ENCODE data around the gene TNFRSF8.

Gene TNFRSF8

DNA sequence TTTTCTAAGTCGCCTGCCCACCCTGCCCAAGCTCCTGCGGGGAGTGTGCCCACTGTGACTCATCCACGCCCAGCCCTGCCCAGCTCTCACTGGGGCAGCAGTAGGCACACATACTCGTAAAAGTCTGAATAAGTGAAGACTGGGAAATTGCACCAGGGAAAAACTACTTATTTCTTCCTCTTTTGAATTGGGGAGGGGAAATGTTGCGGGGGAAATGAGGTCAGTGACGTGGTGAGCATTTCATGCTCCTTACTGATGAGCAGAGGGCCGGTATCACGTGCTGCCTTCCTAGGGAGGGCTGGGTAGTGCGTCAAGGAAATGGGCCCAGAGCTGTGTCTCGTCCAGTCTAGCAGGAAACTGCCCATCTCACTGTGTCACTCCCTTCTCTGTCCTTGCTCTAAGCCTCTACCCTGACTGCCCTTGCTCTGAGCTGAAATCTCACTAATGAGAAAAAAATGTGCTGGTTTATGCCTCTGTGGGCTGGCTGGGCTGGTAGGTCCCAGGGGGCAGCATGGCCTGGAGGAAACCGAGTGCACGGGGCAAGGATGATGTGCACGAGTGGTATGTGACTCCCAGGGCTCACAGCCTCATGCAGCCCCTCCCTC is 90.2 kb downstream of the TNFRSF8 start:
- no peak overlapping the region for H3K4me3 ChIP-seq (ENCODE audit: low read depth, low read length)

DNA sequence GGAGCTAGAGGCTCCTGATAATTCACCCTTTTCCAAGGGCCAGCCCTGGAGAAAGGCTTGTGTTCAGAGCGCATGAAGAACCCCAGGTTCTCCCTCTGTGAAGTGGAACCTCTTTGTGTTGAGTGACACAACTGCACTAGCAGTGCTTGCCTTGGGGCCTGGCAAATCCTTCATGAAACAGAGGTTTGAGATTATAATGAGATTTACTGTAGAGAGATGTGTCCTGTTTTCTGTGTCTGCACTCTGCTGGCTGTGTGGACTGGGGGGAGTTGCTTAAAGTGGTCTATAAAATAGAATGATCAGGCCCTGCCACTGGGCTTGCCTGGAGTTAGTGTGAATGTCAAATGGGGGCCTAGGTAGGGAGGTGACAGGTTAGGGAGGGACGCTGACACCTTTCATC is 92.2 kb downstream of the TNFRSF8 start:
- H3K4me3 ChIP-seq (ENCODE audit: low read depth, low read length): no peak overlapping the region

DNA sequence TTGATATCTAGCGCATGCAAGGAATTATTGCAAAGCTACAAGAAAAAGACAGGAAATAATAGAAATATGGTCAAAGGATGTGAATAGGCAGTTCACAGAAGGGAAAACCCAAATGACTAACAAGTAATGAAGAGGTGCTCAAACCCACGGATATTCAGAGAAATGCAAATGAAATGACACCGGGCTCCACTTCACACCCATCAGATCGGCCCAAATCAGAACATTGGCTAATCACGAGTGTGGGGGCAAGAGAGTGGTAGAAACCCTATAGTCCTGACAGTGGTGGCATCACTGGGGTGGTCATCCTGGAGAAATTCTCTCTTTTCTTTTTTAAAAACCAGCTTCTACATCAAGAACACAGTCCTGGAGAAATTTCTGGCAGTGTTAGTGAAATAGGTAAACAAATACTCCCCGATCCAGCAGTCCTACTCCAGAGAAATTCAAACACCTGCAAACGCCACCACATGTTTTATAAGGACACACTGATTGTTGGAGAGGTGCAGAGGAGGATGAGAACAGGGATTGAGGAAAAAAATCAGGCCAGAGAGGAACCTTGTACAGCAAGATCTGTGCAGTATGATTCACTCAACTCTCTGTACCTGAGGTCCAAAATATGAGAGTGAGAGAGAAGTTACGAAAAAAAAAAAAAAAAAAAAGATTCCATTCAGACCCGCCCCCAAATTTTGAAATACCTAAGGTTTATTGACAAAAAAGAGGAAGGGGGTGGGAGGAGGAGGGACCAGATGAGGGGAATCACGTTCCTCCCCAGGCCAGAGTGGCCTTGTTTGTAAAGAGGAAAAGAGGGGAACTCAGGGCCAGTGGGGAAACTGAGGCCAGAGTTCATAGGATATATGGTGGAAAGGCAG is 94.5 kb downstream of the TNFRSF8 start:
- H3K4me3 ChIP-seq (ENCODE audit: low read depth, low read length): no peak overlapping the region

DNA sequence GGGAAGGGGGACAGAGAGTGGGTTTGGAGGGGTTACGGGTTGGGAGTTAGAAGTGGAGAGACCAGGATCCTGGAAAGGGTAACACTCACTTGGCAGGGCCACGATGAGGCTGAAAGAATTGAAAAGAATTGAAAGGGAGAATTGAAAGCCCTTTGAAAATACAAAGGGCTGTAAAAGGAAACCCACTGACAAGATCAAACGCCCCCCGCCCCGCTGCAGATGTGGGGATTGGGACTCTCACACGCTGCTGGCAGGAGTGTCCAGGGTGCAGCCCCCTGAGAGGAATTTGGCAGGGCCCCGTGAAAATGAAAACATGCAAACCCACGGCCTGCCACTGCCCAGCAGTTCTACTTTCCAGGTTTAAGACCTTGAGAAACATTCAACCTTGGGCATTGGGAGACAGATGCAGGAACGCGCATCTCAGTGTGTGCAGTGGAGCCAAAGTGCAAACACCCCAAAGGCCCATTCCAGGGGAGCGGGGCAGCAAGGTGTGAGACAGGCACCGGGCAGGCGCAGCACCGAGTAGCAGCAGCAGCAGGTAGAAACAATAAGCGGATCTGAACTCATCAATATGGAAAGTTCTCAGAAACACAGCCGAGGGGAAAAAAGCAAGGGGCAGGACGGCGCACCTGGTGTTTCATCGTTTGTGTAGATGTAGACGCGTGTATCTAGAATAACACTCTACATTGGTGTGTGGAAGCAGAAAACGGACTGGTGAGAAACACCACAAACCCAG is 95.4 kb downstream of the TNFRSF8 start:
- H3K4me3 ChIP-seq (ENCODE audit: low read depth, low read length): no peak overlapping the region

DNA sequence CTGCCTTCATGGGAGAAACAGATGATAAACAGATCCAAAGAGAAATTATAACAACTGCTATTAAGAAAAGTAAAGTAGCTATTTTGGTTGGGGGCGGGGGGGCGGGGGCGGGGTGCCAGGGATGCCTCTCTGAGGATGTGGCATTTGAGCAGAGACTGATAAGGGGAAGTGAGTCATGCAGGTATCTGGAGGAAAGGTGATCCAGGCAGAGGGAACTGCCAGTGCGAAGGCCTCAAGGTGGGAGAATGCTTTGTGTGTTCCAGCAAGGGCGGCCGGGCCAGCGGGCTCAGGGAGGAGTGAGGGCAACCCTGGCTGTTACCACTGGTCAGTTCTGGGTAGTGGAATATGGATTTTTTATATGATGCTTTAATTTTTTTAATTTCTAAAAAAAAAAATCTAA is 96.7 kb downstream of the TNFRSF8 start:
- H3K4me3 ChIP-seq (ENCODE audit: low read depth, low read length): no peak overlapping the region

DNA sequence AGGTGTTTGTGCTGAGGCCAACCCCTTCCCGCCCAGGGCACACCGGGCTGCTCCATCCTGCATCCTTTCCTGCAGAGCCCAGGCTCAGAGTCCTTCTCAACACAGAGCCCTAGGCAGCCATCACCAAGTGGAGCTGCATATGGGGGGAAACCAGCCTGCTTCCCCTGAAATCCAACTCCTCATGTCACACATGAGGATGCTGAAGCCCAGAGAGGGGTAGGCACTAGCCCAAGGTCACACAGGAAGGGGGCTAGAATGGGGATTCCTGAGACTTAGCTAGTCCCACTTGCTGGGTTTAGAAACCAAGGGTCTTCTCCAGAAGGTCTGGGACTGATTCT is 98.2 kb downstream of the TNFRSF8 start:
- no peak overlapping the region for H3K4me3 ChIP-seq (ENCODE audit: low read depth, low read length)

DNA sequence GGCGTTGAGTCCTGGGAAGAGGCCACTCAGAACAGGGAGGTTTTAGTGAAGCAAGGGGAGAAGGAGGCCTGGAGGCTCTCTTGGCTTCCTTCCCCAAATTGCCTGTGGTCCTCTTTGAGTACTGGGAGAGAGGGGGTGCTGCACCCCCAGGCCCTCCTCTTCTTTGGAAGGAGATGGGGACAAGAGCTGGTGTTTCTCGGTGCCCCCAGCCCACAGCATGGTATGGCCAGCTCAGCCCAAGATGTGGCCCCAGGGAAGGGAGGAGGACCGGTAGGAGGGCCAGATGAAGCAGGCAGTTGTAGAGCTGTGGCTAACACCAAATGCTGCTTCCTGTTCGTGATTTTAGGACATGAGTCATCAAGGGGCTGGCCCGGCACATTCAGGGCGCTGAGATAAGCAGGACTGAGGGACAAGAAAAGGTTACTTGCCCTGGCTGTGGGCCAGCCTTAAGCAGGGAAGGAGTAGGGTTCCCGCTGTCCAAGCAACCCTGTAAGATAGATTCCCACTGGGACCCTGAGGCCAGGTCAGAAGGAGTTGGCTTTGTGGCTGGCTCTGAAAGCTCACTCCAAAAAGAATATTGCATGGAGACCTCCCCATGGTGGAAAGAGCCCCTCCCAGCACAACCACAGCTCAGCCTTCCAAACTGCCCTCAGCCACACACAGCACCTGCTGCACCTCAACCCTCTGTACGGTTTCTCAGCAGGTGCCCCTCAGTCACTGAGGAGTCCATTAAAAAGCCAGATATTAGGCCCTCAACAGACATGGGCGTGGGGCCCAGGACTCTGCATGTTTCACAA is 98.8 kb downstream of the TNFRSF8 start:
- no peak overlapping the region for H3K4me3 ChIP-seq (ENCODE audit: low read depth, low read length)

DNA sequence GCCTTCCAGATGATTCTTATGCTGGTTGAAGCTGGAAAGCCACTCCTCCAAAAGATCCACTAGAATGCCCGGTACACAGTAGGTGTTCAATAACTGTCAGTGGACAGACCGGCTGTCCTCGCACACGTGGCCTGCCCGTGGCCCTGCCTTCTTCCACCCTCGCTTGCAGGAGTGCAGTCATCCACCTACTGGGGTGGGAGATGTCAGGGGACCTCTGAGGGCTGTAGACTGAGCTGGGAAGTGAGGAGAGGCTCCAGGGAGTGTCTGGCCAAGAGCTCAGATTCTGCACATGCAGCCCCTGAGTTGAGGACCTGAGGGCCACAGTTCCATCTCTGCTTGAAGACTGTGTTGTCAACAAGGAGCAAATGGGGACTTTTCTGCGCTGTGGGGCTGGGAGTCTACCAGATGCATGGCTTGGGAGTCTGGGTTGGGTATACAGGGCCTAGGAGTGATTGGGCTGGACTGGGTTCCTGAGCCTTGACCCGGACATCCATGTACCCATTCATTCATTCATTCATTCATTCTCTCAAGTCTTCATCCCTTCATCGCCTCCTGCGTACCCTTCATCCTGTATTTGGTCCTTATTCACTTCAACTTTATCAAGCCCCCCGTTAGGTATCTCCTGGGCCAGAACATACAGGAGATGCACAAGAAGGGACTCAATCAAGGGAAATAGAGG is 99.5 kb downstream of the TNFRSF8 start:
- H3K4me3 ChIP-seq (ENCODE audit: low read depth, low read length): no peak overlapping the region

DNA sequence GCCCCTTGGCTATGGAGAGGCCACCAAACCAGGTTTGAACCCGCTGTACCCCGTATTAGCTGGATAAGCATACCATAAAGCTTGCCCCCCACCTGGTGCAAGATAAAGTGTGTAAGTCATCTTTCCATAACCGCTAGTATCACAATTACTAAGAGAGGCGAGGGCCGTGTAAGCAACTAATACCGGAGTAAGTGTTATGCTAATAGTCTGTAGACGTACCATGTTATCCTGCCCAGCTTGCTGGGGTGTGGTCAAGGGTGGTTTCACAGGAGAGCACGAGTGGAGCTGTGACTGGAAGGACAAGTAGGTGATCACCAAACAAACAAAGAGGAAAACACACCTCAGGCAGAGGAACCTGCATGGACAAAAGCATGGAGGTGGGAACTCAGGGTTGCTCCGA is 100.1 kb downstream of the TNFRSF8 start:
- H3K4me3 ChIP-seq (ENCODE audit: low read depth, low read length): no peak overlapping the region

DNA sequence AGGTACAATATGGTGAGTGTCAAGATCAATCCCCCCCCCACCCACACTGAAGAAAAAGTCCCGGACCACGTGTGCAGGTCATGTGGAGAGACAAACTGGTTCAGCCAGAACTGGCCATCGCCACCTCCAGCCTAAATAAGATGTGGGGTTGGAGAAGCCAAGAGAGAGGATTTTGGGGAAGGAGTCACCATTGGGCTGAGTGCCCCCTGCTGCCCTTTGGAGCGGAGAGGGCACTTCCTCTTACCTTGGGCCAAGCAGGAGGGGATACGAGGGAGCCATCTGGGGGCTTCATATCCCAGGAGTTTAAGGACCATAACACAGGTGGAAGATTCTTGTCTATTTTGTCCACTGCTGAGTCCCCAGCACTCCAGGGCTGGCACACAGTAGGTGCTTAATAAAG is 101.1 kb downstream of the TNFRSF8 start:
- no peak overlapping the region for H3K4me3 ChIP-seq (ENCODE audit: low read depth, low read length)

DNA sequence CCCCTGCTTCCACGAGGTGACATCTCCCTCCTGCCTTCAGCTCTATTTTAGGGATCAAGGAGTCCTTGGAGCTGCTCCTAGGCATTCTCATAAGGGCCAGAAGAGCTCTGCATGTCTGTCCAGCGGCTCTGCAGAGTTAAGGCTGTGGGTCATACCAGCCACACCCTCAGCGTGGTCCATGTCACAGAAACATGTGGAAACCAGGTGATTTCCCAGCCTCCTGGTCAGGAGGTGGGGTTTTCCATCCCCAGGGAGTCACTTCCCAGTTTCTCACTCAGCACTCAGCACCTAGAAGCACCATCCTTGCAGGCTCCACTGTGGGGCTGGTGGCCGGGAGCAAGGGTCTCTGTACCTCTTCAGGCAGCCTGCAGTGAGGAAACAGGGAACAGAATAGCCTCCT is 102.2 kb downstream of the TNFRSF8 start:
- H3K4me3 ChIP-seq (ENCODE audit: low read depth, low read length): no peak overlapping the region

DNA sequence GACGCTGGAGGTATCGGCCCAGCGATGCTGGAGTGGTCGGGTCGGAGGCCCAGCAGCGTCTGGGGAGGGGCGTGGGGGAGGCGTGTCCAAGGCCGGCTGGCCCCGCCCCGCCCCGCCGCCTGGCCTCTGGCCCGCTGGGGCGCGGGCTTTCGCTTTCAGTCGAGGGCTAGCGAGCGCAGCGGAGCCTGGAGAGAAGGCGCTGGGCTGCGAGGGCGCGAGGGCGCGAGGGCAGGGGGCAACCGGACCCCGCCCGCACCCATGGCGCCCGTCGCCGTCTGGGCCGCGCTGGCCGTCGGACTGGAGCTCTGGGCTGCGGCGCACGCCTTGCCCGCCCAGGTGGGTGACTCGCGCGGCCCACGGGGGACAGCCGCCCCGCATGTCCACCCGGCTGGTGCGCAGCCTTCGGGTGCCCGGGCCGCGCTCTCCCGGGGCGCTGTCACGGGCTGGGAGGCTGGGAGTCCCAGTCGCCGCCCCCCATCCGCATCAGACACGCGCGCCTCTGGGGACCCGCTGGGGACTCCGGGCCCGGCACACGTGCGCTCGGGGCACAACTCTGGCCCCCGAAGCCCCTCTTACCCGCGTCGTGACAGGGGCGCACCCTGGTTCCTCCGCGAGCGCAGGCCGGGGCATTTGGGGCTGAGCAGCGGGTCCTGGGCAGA is 103.9 kb downstream of the TNFRSF8 start, which contains the start of gene TNFRSF1B:
Gene TNFRSF1B (plus strand): TSS at position 158 of the 659 bp plus-strand sequence. CDS start 101 bp downstream, at position 259.
- no peak within 1 kb of the TSS for H3K4me3 ChIP-seq (ENCODE audit: low read depth, low read length)

DNA sequence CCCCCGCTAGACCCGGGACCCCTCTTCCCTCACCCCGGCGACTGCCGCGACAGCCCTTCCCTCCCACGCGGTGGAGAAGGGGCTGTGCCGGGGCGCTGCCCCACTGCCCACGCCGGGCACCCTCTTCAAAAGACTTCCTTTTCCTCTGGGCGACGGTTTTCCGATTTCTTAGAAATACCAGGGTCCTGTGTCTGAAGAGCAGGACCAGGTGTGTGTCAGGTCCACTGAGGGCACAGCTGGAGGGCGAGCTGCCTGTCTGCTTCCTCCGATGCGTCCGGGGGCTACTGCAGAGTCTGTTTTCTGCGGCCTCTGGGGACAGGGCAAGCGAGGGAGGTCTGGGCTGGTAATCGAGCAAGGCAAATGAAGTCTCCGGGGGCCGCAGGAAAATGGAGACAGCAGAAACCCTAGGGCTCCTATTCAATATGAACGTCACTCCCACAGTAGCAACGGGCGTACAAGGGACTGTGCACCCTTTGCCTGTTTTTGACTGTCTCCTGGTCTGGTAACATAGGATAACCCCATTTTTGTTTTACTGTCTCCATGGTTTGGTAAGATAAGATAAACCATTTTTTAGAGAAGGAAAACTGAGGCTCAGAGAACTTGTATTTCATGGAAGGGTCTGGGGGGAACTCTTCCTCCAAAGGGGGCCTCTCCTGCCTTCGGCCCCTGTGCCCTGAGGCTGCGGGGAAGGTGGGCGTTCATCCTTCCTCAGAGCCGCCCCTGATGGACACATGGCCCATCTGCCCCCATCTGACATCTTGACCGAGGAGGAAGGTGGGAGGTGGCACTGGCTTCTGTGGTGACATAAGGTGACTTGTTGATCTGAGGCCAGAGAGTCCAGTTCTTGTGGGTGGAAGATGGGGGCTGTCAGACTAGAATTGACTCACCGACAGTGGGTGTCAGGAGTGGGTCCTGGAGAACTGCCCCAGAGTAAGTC is 104.7 kb downstream of the TNFRSF8 start:
- H3K4me3 ChIP-seq (ENCODE audit: low read depth, low read length): no peak overlapping the region

DNA sequence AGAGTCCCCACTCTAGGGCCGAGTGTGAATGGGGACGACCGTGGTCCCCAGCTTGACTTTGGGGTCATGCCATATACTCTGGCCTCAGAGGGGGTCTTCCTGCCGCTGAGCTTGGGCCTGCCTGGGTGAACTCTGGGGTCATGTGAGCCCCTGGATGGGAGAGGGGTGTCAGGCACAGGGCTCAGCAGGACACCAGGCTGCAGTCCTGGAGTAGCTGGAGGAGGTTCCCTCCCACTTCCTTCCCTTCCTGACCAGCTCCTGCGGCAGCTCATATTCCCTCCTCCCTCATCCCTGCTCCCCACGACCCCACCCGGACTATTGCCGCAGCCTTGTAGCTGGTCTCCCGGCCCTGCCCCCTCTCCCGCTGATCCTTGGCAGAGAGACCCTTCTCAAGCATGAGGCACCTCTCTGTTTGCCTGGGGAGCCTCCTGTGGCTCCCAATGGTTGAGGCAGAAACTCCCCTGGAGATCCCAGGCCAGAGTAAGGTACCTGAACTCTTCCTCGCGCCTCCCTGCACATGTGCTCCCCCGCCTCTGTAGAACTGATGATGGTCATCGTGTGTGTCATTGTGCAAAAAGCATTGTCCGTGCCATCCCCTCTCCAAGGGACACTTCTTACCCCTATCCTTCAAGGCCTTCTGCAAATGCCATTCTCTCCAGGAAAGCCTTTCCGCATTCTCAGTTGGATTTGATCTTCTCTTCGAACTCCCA is 105.5 kb downstream of the TNFRSF8 start:
- no peak overlapping the region for H3K4me3 ChIP-seq (ENCODE audit: low read depth, low read length)

DNA sequence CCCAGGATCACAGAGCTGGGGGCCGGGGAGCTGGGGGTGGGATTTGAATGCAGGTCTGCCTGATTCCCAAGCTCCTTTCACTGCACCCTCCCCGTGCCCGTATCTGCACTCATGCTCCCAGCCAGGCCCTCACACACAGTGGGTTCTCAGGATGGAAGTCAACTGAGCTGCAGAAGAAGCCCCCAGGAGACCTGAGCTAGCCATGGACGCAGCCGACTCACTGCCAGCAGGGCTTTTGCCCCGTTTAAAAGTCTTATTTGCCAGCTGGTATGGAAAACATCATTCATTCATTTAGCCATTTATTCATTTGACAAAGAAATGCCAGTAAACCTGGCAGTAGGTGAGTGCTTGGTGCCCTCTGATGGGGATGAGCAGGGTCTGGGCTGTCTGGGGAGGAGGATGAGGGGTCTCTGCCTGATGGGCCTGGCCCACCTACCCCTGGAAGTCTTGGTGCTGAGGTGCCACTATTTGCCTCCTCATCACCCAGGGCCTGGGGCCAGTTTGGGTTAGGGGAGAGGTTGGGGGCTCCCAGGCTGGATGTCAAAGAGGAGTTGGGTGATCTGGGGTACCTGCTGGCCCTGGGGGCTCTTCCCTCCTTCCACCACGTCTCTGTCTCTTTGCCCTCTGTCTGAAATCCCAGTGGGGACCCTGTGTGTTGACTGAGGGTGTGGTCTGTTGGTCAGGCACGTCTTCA is 106.5 kb downstream of the TNFRSF8 start:
- no peak overlapping the region for H3K4me3 ChIP-seq (ENCODE audit: low read depth, low read length)

DNA sequence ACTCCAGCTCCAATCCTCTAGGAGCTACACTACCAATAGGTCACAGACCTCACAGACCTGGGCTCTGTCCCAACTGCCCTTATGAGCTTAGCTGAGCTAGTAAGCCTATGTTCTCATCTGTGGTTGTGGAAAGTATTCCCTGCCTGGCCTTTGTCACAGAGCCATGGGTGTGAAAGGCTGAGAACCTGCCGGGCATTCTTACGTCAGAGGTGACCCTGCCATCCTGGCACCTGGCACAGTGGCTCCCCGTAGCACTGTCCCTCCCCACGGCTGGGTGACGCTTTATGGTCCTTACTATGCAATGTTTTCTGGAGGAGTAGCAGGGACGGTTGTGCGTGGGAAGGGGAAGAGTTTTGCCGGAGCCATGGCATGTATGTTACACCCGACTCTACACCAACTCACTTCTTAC is 107.2 kb downstream of the TNFRSF8 start:
- no peak overlapping the region for H3K4me3 ChIP-seq (ENCODE audit: low read depth, low read length)

DNA sequence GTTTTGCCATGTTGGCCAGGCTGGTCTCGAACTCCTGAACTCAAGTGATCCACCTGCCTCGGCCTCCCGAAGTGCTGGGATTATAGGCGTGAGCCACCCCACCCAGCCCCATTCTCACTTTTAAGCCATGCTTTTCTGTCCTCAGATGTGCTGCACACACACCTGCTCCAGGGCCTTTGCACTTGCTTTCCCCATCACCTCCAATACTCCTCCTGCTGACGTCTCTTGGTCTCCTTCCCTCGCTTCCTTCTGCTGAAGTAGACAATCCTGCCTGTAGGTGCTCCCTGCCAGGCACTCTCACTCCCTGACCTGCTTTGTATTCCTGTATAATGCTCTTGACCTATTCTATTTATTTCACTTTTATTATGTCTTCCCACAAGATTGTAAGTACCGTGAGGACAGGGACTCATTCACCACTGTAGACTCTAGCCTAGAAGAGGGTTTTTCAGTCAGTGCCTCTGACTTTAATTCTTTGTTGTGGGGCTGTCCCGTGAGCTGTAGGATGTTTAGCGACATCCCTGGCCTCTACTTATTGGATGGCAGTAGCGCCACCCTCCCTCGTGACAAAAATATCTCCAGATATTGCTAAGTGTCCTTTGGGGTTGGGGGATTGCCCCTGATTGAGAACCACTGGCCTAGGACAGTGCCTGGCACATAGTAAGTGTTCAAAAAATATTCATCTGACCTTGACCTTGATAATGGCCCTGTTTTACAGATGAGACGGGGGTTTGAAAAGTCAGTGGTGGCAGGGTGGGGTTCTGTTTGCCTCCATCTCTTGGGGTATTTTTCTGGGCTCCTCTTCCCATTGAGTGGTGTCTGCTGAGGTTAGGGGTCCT is 108.3 kb downstream of the TNFRSF8 start:
- H3K4me3 ChIP-seq (ENCODE audit: low read depth, low read length): no peak overlapping the region
